LNCAP (cell line): ENCODE results near the gene ZNF565.

ENCODE experiments used
- CTCF ChIP-seq: fragments of 450-650 bp; IDR thresholded peaks from 2 replicates; pipeline ENCODE4 v1.5.1; 2017; ENCODE audit warnings: mild to moderate bottlenecking

ZNF565 gene

GRCh38 chr19:36207605-36208252 is 6.7 kb downstream of the ZNF565 start:
- TF ChIP-seq CTCF = no peak

- no peak for TF ChIP-seq CTCF
Measured at GRCh38 chr19:36203293-36203692, 11.2 kb downstream of the ZNF565 start.

GRCh38 chr19:36201684-36202083 is 12.8 kb downstream of the ZNF565 start:
- TF ChIP-seq CTCF = no peak

GRCh38 chr19:36198119-36198518 is 16.3 kb downstream of the ZNF565 start:
- TF ChIP-seq CTCF = no peak

GRCh38 chr19:36196249-36196648 is 18.2 kb downstream of the ZNF565 start:
- no peak for TF ChIP-seq CTCF

- no peak for TF ChIP-seq CTCF
Measured at GRCh38 chr19:36183245-36183628, 31.2 kb downstream of the ZNF565 start.

GRCh38 chr19:36182612-36183244 is 31.7 kb downstream of the ZNF565 start:
- no peak for TF ChIP-seq CTCF
